GM12878 (cell line): ENCODE measurements around the gene CROCC. TPM values are rescaled to one million over a fixed set of nuclear protein-coding genes. Genes with fewer than 3 reads are reported as not detected.

Experiments
- ATAC-seq: fragments of 200-7000 bp; cut with Tn5 transposase; 3 replicates; pipeline ENCODE4 v1.9.1; 2020; ENCODE audit warnings: mild to moderate bottlenecking, moderate library complexity
- BruUV-seq: library from RNA; stranded (reverse); fragments of 400-500 nt; replicated peaks from 2 replicates; lab custom pipeline; 2021; lab: Mats Ljungman, UMichigan
- CTCF ChIA-PET: fragments of 300-600 bp; sonication (Branson Sonifier 250); formaldehyde crosslinking; extraction: SDS; loops from one replicate; lab custom pipeline; 2021; ENCODE audit warnings: inconsistent platforms; lab: Yijun Ruan, JAX
- POLR2A ChIA-PET: fragments of 350-600 bp; formaldehyde crosslinking; extraction: SDS; loops from one replicate; lab custom pipeline; 2021; ENCODE audit warnings: inconsistent platforms; lab: Charles Lee
- RAD21 ChIA-PET: fragments of 300-600 bp; sonication (Branson Sonifier 250); formaldehyde crosslinking; loops from one replicate; lab custom pipeline; 2023; ENCODE audit warnings: antibody characterized with exemption; ENCODE audit not compliant: unreplicated experiment; lab: Charles Lee
- SMC1A ChIA-PET: fragments of 300-600 bp; sonication (Branson Sonifier 250); formaldehyde crosslinking; loops from one replicate; lab custom pipeline; 2023; ENCODE audit not compliant: unreplicated experiment, uncharacterized antibody; lab: Charles Lee
- DNase-seq: peaks from one replicate; pipeline ENCODE4 v3.0.0-alpha.2; 2011; ENCODE audit warnings: low read depth, low spot score
- FAIRE-seq: peaks from 3 replicates; lab custom pipeline; 2011; peaks lifted over from hg19 to GRCh38; lab: Jason Lieb, UNC
- H2AFZ ChIP-seq: 2 replicates; pipeline ENCODE4 v1.6.0; 2011; ENCODE audit warnings: low read depth, low read length, control low read depth; ENCODE audit not compliant: control insufficient read depth
- H3K27ac ChIP-seq: 2 replicates; pipeline ENCODE4 v1.5.1; 2011; ENCODE audit warnings: control low read depth; ENCODE audit not compliant: control insufficient read depth, insufficient read depth
- H3K27me3 ChIP-seq, 2 experiments: replicated peaks in 1 of 2; 2 replicates each; pipeline versions ENCODE4 v1.6.0 to v1.6.1; 2011; ENCODE audit warnings: low read length in 1 of 2; ENCODE audit not compliant: control insufficient read depth in 2 of 2, insufficient read depth in 2 of 2
- H3K36me3 ChIP-seq, 2 experiments: 2 replicates each; pipeline ENCODE4 v1.5.1; 2011; ENCODE audit warnings: low read length in 1 of 2; ENCODE audit not compliant: control insufficient read depth in 2 of 2, insufficient read depth in 2 of 2
- H3K4me1 ChIP-seq: 2 replicates; pipeline ENCODE4 v1.6.1; 2011; ENCODE audit warnings: mild to moderate bottlenecking, low read length, moderate library complexity, mixed read lengths; ENCODE audit not compliant: control insufficient read depth, insufficient read depth
- H3K4me2 ChIP-seq: 2 replicates; pipeline ENCODE4 v1.6.0; 2011; ENCODE audit warnings: control low read depth; ENCODE audit not compliant: control insufficient read depth, insufficient read depth
- H3K4me3 ChIP-seq: fragments of 200-600 bp; sonication (generic); 2 replicates; pipeline ENCODE4 v1.5.1; 2016
- H3K79me2 ChIP-seq: 2 replicates; pipeline ENCODE4 v1.6.0; 2011; ENCODE audit warnings: low read length; ENCODE audit not compliant: control insufficient read depth, insufficient read depth
- H3K9ac ChIP-seq: 2 replicates; pipeline ENCODE4 v1.8.0; 2011; ENCODE audit warnings: low read length, control low read depth, mixed read lengths; ENCODE audit not compliant: control insufficient read depth, insufficient read depth
- H3K9me3 ChIP-seq: replicated peaks from 3 replicates; pipeline ENCODE4 v1.5.1; 2011; ENCODE audit warnings: mild to moderate bottlenecking, low read length; ENCODE audit not compliant: control insufficient read depth, insufficient read depth
- H4K20me1 ChIP-seq: 2 replicates; pipeline ENCODE4 v1.6.0; 2011; ENCODE audit not compliant: control insufficient read depth, insufficient read depth
- CBFB ChIP-seq: IDR thresholded peaks from 2 replicates; pipeline ENCODE4 v1.6.1; 2016; ENCODE audit warnings: antibody characterized with exemption, low read depth
- ETV6 ChIP-seq, 2 experiments: fragments of 450-650 bp in 1 of 2; IDR thresholded peaks in 1 of 2; conservative IDR thresholded peaks in 1 of 2; 2 replicates each; pipeline ENCODE4 v1.6.1; 2014; ENCODE audit warnings: antibody characterized with exemption in 1 of 2, borderline replicate concordance in 1 of 2, low read depth in 1 of 2, mild to moderate bottlenecking in 1 of 2, moderate library complexity in 1 of 2
- NR2C1 ChIP-seq: fragments of 450-650 bp; IDR thresholded peaks from 2 replicates; pipeline ENCODE4 v1.6.1; 2017; ENCODE audit warnings: antibody characterized with exemption, mild to moderate bottlenecking, moderate library complexity
- NR2F1 ChIP-seq: fragments of 450-650 bp; conservative IDR thresholded peaks from 2 replicates; pipeline ENCODE4 v1.6.1; 2017; ENCODE audit warnings: mild to moderate bottlenecking
- PRDM15 ChIP-seq: fragments of 450-650 bp; formaldehyde crosslinking; IDR thresholded peaks from 2 replicates; pipeline ENCODE4 v1.4.0; 2020; ENCODE audit warnings: mild to moderate bottlenecking, moderate library complexity
- SIN3A ChIP-seq: IDR thresholded peaks from 2 replicates; pipeline ENCODE4 v1.6.1; 2012; ENCODE audit warnings: low read depth, low read length, improper control_type of control experiment
- WGBS: methylation state at CpG from one replicate; pipeline ENCODE4 v1.1.6; 2016; ENCODE audit warnings: low lambda C conversion rate; ENCODE audit not compliant: insufficient replicate concordance, insufficient coverage; ENCODE audit errors: missing lambda C conversion rate; 5-methylcytosine and 5-hydroxymethylcytosine counted together
- in situ Hi-C: fragments of 300-500 bp; cut with MboI; formaldehyde crosslinking; loops from 9 replicates; pipeline ENCODE4 v1.14.3; 2018; ENCODE audit warnings: mixed read lengths
- intact Hi-C: fragments of 100-400 bp; cut with micrococcal nuclease; formaldehyde crosslinking; loops from one replicate; pipeline ENCODE4 v1.14.2; 2022; ENCODE audit not compliant: unreplicated experiment
- polyA plus RNA-seq, 11 experiments: library from polyadenylated mRNA; depleted of rRNA in 4 of 11; unstranded in 6 of 11; stranded (reverse) in 5 of 11; fragments of >200 nt; fragmentation: Nextera tagmentation in 4 of 11; fragmentation: Illumina TruSeq in 1 of 11; extraction: Ambion mirVana in 4 of 11; extraction: Trizol in 1 of 11; gene quantifications; 1 replicate in 1 of 11; 2 replicates in 10 of 11; pipeline versions ENCODE4 v1.2.1 to v1.2.3, GENCODE V29; 2011 to 2016; ENCODE audit warnings: inconsistent platforms in 2 of 11, missing spikeins in 2 of 11, low read depth in 1 of 11
- total RNA-seq, 4 experiments: library from RNA; depleted of rRNA in 3 of 4; stranded (reverse); fragments of >200 nt in 3 of 4; fragmentation: Illumina TruSeq in 1 of 4; extraction: Trizol in 1 of 4; gene quantifications; 2 replicates each; pipeline versions ENCODE4 v1.2.1 to v1.2.3, GENCODE V29; 2013 to 2021

Gene CROCC
- total and polyA plus RNA-seq, 10 of the 15 experiments (the other 5 are each of a cell fraction or from before 2014, with no cell fraction given), result 0.04 to 5.5 (median 2.3) TPM

GRCh38 chr1:16978567-16979474, 57.1 kb downstream of the CROCC start:
- RAD21 ChIA-PET, result no interaction called here
- in situ Hi-C loops (no loop called here), intact Hi-C loops (no loop called here)
- CTCF ChIA-PET, result interaction anchor here (1.0 kb wide), 1 partner anchor 19 kb away, joined by 6 read pairs; no protein-coding TSS in a partner anchor
- Histone ChIP-seq H3K9me3 (no peaks in the 10 kb centered on the region), H2AFZ (no peak overlapping the region), H3K4me3 (no peak overlapping the region), H4K20me1 (no peaks in the 10 kb centered on the region), H3K36me3 (no peaks in the 10 kb centered on the region), H3K27me3 (peaks cover 7 to 13% of the 10 kb centered on the region in 2 experiments; a peak in 3 of 4 replicates)
- FAIRE-seq, result no peak
- 24% methylated on average over 20 of the region's 20 CpGs for whole genome bisulfite sequencing
- POLR2A ChIA-PET, result no interaction called here
- no peak for ATAC-seq
- SMC1A ChIA-PET, result interaction anchor here (0.6 kb wide), 1 partner anchor 67 kb away, joined by 3 read pairs; no protein-coding TSS in a partner anchor
- BruUV-seq, result no TSS peak
- DNase-seq, result no peak
- no peak for TF ChIP-seq NR2C1
- no peak for TF ChIP-seq CBFB
- no peak for TF ChIP-seq PRDM15
- no peak for TF ChIP-seq ETV6 (conservative IDR thresholded peaks at IDR 0.05 in 1 of 2, IDR thresholded peaks at IDR 0.05 in 1 of 2; ENCODE audit: borderline replicate concordance in 1 of 2, low read depth in 1 of 2)
- TF ChIP-seq SIN3A, result no peak
- no peak for TF ChIP-seq NR2F1
- TF ChIP-seq, all 136 proteins: peak for 0
- H3K4me2 ChIP-seq, result no peak overlapping the region
- H3K4me1 ChIP-seq, result no peaks in the 10 kb centered on the region
- no peak overlapping the region for H3K9ac ChIP-seq
- H3K79me2 ChIP-seq, result no peaks in the 10 kb centered on the region
- H3K27ac ChIP-seq, result no peak overlapping the region
